Hematopoietic multipotent progenitor cell treated with erythropoietin and hydrocortisone succinate and interleukin-3 and kit ligand, for 4 days (in vitro differentiated cells): ENCODE measurements around the gene TLR1.
"Not testable (repeated sequence)": the region's sequence is repeated elsewhere in the genome, so short reads cannot be mapped to it uniquely, and the experiment has no call there.

ENCODE experiments used
- DNase-seq: peaks from one replicate; pipeline ENCODE4 v3.0.0-alpha.2; 2015

TLR1 gene

DNA sequence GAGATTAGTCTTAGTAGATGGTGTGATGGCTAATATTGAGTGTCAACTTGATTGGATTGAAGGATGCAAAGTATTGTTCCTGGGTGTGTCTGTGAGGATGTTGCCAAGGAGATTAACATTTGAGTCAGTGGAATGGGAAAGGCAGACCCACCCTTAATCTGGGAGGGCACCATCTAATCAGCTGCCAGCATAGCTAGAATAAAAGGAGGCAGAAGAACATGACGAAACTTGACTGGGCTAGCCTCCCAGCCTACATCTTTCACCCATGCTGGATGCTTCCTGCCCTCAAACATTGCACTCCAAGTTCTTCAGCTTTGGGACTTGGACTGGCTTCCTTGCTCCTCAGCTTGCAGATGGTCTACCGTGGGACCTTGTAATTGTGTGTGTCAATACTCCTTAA lies 34.3 kb downstream of the TLR1 start:
- DNase-seq: not testable (repeated sequence)

DNA sequence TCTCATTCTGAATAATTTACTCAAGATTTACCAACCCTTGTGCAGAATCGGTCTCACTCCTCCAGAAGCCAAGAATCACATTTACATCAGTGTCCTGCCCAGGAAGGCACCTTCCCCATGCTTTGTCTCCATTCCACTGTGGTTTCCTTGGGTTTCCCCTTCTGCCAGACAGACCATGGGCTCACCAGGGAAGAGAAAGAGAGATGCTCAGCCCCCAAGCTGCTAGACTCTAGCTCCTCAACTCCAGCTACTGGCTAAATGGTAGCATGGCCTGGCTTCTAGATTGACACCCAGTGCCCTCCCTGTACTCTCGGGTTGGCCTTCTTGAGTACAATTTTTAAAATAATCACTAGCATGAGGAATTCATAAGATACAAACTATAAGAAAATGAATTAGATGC lies 34.7 kb downstream of the TLR1 start:
- no peak for DNase-seq

DNA sequence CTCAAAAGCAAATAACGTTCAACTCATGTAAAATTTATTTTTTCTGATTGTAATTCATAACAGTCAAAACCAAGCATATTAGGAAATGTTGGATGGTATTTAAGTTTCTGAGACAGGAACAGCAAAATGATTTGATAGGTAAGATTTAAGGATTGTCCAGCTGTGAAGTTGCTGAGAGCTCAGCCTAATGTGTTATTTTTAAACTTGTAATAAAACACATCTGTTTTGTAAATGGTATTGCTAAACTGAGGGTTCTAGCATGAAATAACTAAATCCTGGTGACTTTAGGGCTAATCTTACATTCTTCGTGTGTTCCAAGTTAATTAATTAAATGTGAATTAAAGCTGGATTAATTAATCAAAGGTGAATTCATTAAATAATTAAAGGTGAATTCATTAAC lies 35.1 kb downstream of the TLR1 start:
- DNase-seq: no peak

DNA sequence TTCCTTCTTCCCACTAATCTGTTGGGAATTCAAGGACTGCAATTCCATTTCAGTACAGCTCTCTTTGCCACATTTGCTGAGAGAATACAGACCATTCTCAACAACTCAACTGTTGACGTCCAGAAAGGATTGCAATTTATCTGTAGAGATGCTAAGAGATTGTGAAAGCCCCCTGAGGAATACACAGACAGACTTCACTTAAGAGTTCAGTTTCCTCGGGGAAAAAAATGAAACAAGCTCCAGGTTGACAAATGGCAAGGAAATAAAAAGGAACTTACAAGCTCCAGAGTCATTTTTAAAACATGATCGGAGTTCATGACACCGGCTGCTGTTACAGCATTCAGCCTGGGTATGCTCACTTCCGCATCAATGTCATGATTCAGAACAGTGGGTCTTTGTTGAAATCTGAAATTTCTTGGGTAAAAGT lies 35.6 kb downstream of the TLR1 start:
- DNase-seq: peak; percentile 25

DNA sequence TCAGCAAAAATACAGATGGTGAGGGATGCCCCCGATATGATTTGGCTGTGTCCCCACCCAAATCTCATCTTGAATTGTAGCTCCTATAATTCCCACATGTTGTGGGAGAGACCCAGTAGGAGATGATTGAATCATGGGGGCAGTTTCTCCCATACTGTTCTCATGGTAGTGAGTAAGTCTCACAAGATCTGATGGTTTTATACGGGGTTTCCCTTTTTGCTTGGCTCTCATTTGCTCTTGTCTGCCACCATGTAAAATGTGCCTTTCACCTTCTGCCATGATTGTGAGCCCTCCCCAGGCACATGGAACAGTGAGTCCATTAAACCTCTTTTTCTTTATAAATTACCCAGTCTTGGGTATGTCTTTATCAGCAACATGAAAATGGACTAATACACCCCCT lies 37.7 kb downstream of the TLR1 start:
- not testable (repeated sequence) for DNase-seq

DNA sequence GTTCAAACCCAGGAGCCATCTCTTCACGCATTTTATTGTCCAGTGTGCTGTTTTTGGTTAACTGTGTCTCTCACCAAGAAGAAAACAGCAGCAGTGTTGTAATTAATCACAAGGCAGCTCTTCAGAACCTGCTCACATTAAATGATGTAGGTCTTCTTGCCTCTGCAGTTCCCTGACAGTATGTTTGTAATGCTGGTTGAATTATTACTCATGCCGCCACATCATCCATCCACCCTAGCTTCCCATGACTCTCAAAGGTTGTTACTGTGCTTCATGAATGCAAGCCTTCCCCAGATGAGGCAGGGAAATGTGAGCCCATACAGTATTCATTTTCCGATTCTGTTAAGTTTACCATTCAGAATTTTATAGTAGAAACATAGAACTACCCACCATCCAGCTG lies 39.2 kb downstream of the TLR1 start:
- no peak for DNase-seq

DNA sequence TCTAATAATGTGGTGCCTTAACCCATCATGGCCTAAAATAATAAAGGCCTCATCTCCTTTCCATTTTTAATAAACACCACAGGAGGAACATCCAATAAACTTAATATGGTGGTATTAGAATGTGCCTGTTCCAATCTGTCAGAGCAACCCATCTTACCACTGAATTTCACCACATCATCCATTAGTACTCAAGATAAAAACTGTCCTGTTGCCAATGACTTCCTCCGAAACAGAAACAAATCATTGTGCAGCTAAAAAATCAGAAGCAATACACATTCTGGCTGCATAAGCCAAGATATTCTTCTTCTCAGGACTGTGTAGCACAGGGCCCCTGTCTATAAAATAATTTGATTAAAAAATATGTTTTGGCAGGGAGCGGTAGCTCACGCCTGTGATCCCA lies 40.3 kb downstream of the TLR1 start:
- peak; percentile 23 for DNase-seq

DNA sequence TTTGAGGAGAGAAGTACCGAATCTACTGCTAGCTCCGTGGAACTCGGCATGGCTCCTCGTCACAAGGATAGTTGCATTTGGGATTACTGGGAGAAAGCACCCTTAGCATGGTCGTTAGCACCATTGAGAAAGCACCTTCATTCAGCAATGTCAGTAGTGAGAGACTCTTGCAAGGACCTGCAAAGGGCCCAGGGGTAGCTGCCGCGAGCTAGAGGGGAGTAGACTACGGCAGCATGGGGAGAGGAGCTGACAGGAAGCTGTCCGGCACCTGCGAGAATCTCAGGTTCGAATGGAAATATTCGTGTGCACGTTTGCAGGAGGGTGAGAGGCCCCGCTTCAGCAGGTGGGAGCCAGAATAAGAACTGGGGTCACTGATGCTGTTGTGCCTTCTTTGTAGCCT lies 42.0 kb downstream of the TLR1 start:
- no peak for DNase-seq

DNA sequence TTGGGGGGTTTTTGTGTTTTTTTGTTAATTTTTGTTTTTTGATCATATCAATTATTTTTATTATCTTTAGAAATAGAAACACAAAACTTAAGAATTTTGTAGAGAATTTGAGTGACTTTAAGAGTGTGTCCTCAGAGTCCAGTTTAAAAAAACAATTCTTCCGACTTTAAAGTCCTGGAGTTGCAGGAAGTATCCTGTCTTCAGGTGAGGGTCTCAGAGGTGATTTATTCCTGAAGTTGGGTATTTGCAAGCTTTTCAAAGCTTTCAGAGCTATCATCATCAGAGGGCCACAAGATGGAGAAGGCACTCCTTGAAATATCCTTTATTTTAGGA lies 44.8 kb downstream of the TLR1 start:
- no peak for DNase-seq

DNA sequence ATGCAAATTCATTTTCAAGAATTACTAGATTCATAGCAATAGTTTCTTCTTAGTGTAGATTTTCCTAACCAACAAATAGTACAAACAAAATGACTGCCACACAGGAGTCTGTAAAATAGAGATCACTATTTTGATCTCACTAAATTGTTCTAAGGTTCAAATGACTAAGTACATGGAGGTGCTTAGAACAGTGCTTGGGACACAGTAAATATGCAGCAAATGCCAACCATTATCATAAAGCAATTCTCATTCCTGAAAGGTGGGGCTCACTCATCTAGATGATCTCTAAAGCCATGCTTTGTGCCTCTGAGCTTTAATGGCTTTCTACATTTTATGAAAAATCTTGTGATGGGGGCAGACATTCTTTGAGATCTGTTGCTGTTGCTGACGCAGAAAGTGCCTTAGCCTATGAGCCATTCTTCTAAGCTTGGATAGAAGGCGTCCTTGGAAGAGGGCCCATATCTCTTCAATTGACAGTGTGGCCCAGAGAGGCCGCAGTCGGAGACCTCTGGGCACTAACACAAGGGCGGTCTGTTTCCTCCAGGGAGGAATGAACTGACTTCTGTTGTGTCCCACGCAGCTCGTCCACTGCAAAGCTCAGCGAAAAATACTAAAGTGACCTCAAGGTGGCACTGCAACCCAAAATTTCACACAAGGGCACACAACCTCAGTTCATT lies 45.3 kb downstream of the TLR1 start:
- DNase-seq: peak; percentile 82

DNA sequence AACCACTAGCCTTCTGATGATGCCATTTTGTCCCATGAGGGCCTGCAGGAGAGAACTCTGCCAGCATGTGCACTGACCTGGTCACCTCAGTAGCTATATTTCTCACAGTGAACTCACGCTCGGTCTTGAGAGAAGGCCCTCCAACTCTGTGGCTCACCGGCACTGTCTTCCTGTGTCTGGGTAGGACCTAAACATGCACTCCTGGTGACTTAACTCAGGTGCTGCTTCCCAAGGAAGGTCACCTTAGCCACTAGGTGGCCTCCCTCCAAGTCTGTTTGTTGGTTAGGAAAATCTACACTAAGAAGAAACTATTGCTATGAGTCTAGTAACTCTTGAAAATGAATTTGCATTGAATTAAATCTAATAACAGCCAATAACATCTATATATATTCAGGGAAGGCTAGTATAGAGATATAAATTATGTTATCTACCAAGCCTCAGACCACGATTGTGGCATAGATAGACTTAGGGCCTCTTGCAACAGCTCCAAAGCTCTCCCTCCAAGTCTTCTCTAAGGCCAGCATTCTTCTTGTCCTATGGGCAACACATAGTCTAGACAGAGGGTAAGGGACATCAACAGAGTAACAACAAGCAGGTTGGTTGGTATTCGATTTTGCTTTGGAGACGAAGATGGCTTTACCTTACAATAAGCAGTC lies 46.5 kb downstream of the TLR1 start:
- DNase-seq: peak; percentile 61

DNA sequence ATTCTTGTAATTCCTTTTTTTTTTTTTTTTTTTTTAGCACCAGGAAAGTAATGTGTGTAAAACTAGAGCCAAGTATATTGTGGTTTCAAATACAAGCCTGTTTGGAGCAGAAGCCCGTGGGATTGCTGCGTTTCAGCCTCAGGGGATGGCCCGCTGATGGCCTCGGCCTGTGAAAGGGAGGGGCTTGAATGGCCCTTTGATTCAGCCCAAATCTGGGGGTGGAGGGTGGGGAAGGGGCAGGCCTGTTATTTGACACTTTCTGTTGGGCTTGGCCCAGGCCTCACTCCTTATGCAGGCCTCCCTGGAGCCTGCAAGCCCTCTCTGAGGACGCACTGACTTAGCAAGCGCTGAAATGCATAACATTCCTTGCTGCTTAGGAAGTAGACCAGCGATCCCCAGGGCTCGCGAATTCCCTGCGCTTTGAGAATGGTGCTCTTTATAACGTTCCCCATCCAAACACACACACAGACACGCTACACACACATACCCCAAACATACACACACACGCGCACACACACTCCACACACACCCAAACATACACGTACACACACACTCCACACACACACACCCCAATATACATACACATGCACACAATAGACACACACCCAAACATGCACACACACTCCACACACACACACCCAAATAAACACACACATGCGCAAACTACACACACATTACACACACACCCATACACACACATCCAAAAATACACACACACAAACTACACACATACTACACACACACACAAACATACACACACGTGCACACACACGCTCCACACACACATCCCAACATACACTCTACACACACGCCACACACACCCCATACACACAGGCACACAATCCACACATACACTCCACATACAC lies 51.4 kb downstream of the TLR1 start:
- DNase-seq: peak; percentile 23

DNA sequence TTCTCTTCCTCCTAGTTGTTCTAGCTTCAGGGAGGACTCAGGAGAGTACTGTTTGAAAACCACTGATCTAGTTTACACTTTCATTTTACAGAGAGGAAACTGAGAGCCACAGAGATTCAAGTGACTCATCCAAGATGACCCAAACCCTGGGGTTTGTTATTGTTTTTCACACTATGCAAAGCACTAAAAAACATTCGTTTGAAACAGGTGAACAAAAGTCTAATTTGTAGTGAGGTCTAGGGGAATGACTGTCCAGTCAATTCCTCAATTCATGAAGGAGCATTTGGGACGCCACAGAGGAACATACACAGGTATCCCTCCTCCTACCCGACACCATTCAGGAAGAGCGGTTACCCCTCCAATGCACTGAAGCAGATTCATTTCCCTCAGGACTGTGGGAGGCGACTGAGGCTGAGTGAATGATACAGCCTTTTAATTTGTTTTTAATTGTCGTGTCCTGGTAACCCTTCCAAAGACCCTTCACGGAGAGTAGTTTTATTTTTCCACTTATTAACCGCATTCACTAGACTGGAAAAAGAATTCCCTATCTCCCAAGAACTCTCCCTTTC lies 52.1 kb downstream of the TLR1 start:
- no peak for DNase-seq

DNA sequence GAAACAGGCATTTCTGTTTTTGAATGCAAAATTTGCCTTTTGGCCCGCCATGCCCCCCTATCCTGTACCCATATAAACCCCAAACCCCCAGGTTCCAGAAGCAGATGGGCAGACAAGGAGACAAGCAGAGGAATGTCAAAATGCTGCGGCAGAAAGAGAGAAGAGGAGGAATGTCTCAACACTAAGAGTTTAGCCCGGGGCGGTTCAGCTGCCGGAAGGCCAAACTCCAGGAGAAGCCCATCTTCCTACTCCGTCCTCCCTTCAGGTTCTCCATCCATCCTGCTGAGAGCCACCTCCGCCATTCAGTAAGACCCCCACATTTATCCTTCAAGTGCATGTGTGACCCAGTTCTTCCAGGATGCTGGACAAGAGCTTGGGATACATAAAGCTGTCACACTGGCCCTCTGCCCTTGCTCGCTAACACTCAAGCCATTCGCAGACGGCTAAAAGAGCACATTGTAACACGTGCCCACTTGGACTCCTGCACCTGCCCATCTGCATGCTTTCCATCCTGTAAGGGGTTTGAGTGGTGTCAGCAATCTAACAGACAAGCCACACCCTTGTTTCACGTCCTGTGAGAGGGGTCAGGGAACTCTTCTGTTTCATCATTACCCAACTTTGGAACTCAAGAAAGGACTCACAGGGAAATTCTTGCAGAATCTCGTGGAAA lies 53.1 kb downstream of the TLR1 start:
- DNase-seq: no peak

DNA sequence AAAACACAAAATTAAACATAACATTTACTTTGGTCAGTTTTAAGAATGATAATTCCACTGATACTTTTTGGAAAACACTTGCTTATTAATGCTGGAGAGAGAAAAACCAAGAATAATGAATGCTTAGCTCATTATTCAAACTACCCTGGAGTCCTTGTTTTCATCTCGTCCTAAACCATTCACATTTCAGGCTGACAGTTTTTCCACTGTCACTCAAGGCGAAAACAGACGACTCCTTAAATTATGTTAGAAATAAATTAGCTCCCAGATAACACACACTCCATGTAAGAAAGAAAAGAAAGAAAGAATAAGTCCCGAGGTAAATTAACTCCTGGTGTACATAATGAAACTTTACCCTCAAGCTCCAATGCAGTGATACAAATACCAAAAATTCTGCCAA lies 55.3 kb downstream of the TLR1 start:
- DNase-seq: no peak

DNA sequence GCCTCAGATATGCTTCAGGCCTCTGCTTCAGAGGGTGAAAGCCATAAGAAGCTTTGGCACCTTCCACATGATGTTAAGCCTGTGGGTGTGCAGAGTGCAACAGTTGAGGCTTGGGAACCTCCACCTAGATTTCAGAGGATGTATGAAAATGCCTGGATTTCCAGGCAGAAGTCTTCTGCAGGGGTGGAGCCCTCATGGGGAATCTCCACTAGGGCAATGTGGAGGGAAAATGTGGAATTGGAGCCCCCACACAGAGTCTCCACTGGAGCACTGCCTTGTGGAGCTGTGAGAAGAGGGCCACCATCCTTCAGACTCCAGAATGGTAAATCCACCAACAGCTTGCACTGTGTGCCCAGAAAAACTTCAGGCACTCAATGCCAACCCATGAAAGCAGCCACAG lies 57.0 kb downstream of the TLR1 start:
- DNase-seq: no peak
